OCI-LY3 (cell line): ENCODE results near the gene NDUFB1.

ENCODE experiments used
- H2AFZ ChIP-seq: fragments of 200-600, 300-600 bp; shearing (Covaris generic); 2 replicates; pipeline ENCODE4 v1.6.0; 2014; ENCODE audit warnings: antibody characterized with exemption, low read depth, low read length
- H3K27ac ChIP-seq: fragments of 200-600, 300-600 bp; sonication (generic); 2 replicates; pipeline ENCODE4 v1.5.1; 2014; ENCODE audit warnings: mild to moderate bottlenecking, low read length, moderate library complexity, mixed read lengths
- H3K27me3 ChIP-seq: fragments of 200-600, 300-600 bp; sonication (generic); 2 replicates; pipeline ENCODE4 v1.6.1; 2014; ENCODE audit warnings: low read depth, low read length, mixed read lengths
- H3K36me3 ChIP-seq: fragments of 200-600, 300-600 bp; sonication (generic); replicated peaks from 2 replicates; pipeline ENCODE3; 2014; ENCODE audit warnings: low read depth, low read length, mixed read lengths
- H3K4me1 ChIP-seq: fragments of 300-600, 200-600 bp; sonication (generic); 2 replicates; pipeline ENCODE4 v1.6.1; 2014; ENCODE audit warnings: low read length, mixed read lengths
- H3K4me2 ChIP-seq: fragments of 200-600, 300-600 bp; sonication (generic); 2 replicates; pipeline ENCODE4 v1.6.1; 2014; ENCODE audit warnings: low read length, mixed read lengths
- H3K4me3 ChIP-seq: fragments of 300-600, 200-600 bp; sonication (generic); 2 replicates; pipeline ENCODE4 v1.5.1; 2014; ENCODE audit warnings: antibody characterized with exemption, mild to moderate bottlenecking, low read length, moderate library complexity
- H3K79me2 ChIP-seq: fragments of 300-600, 200-600 bp; shearing (Covaris generic); 2 replicates; pipeline ENCODE4 v1.6.1; 2014; ENCODE audit warnings: mild to moderate bottlenecking, low read length, mixed read lengths
- H3K9ac ChIP-seq: fragments of 300-600, 200-600 bp; shearing (Covaris generic); 2 replicates; pipeline ENCODE4 v1.6.0; 2014; ENCODE audit warnings: mild to moderate bottlenecking, low read length, moderate library complexity
- H3K9me3 ChIP-seq: fragments of 200-600, 300-600 bp; shearing (Covaris generic); 2 replicates; pipeline ENCODE4 v1.6.1; 2014; ENCODE audit warnings: low read length, mixed read lengths; ENCODE audit not compliant: insufficient read depth
- H4K20me1 ChIP-seq: fragments of 200-600, 300-600 bp; sonication (generic); 2 replicates; pipeline ENCODE4 v1.6.1; 2016; ENCODE audit warnings: low read length, mixed read lengths; ENCODE audit not compliant: insufficient read depth
- EZH2phosphoT487 ChIP-seq: fragments of 200-600 bp; shearing (Covaris generic); IDR thresholded peaks from 2 replicates; pipeline ENCODE4 v1.6.1; 2018; ENCODE audit warnings: antibody characterized with exemption, mixed run types, low read depth
- TF ChIP-seq, protein P1 (sequence below): fragments of 200-600, 300-600 bp; sonication (generic); IDR thresholded peaks from 2 replicates; pipeline ENCODE4 v1.5.1; 2014; ENCODE audit warnings: antibody characterized with exemption, low read length, low read depth

Gene NDUFB1

DNA sequence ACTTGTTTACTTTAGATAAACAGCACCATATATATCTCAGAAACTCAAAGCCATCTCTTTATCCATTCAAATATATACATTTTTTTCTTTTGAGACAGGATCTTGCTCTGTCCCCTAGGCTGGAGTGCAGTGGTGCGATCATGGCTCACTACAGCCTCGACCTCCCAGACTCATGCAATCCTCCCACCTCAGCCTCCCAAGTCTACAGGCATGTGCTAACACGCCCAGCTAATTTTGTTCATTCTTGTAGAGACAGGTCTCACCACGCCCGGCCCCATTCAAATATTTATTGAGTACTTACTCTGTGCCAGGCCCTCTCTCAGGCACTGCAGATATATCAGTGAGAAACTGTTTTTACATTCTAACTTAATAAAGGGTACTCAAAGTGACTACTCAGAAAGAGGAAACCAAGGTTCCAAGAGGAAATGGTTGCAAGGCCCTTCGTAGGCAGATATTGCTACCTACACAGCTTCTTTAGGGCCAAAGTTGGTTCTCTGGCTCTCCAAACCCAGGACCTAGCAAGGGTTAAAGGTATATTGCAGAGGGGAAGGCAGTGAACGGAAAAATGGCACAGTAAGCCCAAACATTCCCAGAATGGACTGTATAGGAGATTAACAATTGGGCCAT, 18.0 kb downstream of the NDUFB1 start:
- H3K79me2 ChIP-seq, result peaks cover 55% of the 10 kb centered on the region
- no peaks in the 10 kb centered on the region for H3K9me3 ChIP-seq
- H3K27me3 ChIP-seq, result no peaks in the 10 kb centered on the region
- H3K36me3 ChIP-seq, result no peaks in the 10 kb centered on the region
- TF ChIP-seq, protein P1, sequence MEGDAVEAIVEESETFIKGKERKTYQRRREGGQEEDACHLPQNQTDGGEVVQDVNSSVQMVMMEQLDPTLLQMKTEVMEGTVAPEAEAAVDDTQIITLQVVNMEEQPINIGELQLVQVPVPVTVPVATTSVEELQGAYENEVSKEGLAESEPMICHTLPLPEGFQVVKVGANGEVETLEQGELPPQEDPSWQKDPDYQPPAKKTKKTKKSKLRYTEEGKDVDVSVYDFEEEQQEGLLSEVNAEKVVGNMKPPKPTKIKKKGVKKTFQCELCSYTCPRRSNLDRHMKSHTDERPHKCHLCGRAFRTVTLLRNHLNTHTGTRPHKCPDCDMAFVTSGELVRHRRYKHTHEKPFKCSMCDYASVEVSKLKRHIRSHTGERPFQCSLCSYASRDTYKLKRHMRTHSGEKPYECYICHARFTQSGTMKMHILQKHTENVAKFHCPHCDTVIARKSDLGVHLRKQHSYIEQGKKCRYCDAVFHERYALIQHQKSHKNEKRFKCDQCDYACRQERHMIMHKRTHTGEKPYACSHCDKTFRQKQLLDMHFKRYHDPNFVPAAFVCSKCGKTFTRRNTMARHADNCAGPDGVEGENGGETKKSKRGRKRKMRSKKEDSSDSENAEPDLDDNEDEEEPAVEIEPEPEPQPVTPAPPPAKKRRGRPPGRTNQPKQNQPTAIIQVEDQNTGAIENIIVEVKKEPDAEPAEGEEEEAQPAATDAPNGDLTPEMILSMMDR, result no peak
- no peak for TF ChIP-seq EZH2phosphoT487
- no peak overlapping the region for H3K4me2 ChIP-seq
- peaks cover 17% of the 10 kb centered on the region for H3K4me1 ChIP-seq
- H3K4me3 ChIP-seq, result no peak overlapping the region
- no peak overlapping the region for H2AFZ ChIP-seq
- no peaks in the 10 kb centered on the region; the same call in none of the 2 replicates for H4K20me1 ChIP-seq
- H3K27ac ChIP-seq, result no peak overlapping the region
- H3K9ac ChIP-seq, result no peak overlapping the region

DNA sequence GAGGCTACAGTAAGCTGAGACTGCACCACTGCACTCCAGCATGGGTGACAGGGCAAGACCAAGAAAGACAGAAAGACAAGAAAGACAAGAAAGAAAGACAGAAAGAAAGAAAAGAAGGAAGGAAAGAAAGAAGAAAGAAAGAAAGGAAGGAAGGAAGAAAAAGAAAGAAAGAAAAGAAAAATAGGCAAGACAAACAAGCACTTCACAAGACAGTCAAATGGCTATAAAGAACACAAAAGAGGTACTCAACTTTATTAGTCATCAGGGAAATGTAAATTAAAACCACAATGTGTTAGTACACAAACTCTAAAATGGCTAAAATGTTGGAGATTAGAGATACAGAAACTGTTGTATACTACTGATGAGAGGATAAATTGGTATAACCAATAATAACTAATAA, 21.7 kb downstream of the NDUFB1 start:
- no peak overlapping the region for H3K27ac ChIP-seq
- H3K9ac ChIP-seq, result no peak overlapping the region
- no peaks in the 10 kb centered on the region for H3K9me3 ChIP-seq
- H3K4me2 ChIP-seq, result no peak overlapping the region
- no peaks in the 10 kb centered on the region for H3K4me1 ChIP-seq
- H4K20me1 ChIP-seq, result no peaks in the 10 kb centered on the region; the same call in none of the 2 replicates
- H3K27me3 ChIP-seq, result no peaks in the 10 kb centered on the region
- H3K4me3 ChIP-seq, result no peak overlapping the region
- no peak for TF ChIP-seq EZH2phosphoT487
- TF ChIP-seq, protein P1, result no peak
- H2AFZ ChIP-seq, result no peak overlapping the region
- peaks cover 3% of the 10 kb centered on the region for H3K36me3 ChIP-seq
- peaks cover 39% of the 10 kb centered on the region for H3K79me2 ChIP-seq

DNA sequence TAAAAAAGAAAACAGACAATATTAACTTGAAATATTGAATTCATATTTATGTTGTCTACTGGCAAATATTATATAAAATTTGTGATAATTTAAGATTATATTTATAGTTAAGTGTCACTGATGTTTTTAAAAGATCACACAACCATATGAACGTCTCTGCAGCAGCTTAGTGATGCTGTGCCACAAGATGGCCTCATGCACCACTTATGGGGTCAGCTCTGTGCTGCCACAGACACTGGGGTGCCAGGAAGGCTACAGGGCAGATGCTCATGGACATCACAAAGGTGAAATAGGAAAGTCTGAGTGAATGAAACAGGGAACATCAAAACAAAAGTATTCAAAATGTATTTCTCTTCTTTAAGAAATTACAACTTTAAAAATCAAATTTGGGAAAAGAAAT, 28.2 kb downstream of the NDUFB1 start:
- no peak overlapping the region for H3K4me3 ChIP-seq
- no peaks in the 10 kb centered on the region for H3K79me2 ChIP-seq
- no peaks in the 10 kb centered on the region for H3K27me3 ChIP-seq
- TF ChIP-seq, protein P1, result peak; percentile 40
- TF ChIP-seq EZH2phosphoT487, result no peak
- H3K9ac ChIP-seq, result no peak overlapping the region
- H2AFZ ChIP-seq, result no peak overlapping the region
- H3K36me3 ChIP-seq, result peaks cover 3% of the 10 kb centered on the region
- no peak overlapping the region for H3K27ac ChIP-seq
- no peaks in the 10 kb centered on the region for H3K9me3 ChIP-seq
- H3K4me2 ChIP-seq, result no peak overlapping the region
- no peaks in the 10 kb centered on the region for H4K20me1 ChIP-seq
- H3K4me1 ChIP-seq, result no peaks in the 10 kb centered on the region

DNA sequence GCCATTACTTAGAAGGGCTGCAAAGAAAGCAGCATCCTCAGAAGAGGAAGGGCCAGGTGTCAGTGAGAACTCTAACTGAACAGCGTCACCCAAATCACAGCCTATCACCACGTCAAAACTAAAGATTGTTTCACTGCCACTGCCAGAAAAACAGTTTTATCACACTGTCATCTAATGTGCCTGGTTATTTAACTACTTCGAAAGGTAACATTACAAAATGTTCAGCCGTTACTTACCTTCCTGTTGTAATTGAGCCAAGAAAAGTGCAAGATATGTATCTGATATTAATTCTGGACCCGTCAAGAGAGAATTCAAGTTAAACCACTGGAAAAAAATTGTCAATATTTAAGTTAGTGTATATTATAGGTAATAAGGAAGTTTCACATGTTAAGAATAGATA, 33.0 kb downstream of the NDUFB1 start:
- TF ChIP-seq, protein P1, result no peak
- TF ChIP-seq EZH2phosphoT487, result no peak

More for the DNA sequence above, 33.0 kb downstream of the NDUFB1 start:
- Histone ChIP-seq H3K4me3 (no peak overlapping the region), H3K9me3 (no peaks in the 10 kb centered on the region), H2AFZ (no peak overlapping the region), H3K4me1 (no peaks in the 10 kb centered on the region), H3K79me2 (no peaks in the 10 kb centered on the region), H3K27me3 (no peaks in the 10 kb centered on the region), H3K4me2 (no peak overlapping the region), H3K36me3 (peaks cover 6% of the 10 kb centered on the region), H3K9ac (no peak overlapping the region), H4K20me1 (no peaks in the 10 kb centered on the region), H3K27ac (no peak overlapping the region)
